ENCODE measurements around the gene RRP1.

The RRP1 gene

DNA sequence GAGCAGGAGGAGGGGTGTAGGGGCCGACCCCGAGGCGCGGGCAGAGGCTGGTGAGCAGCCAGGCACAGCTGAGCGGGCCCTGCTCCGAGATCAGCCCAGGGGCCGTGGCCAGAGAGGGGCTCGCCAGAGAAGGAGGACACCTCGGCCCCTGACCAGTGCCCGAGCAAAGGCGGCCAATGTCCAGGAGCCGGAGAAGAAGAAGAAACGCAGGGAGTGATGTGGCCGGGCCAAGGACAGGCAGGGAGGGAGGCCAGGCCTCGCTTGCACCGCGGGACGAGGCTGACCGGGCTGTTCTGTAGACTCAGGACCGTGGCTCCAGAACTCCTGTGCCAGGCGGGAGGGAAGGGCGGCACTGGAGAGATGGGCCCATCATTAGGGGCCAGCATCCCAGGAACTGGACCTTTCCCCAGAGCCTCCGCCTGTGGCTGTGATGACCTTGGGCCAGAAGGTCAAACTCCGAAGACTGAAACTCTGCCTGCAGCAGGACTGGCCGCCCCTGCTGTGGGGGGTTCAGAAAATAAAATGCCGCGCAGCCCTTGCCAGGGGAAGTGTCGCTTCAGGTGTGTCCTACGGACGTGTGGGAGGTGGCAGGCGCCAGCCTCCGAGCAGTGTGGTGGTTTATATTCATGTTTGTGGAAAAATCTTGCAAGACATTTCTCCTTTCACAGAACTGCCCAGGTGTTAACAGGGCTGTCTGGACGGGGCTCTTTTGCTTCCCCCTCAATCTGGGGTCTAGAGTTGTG, 14.4 kb downstream of the RRP1 start:
- no peak for DNase-seq

DNA sequence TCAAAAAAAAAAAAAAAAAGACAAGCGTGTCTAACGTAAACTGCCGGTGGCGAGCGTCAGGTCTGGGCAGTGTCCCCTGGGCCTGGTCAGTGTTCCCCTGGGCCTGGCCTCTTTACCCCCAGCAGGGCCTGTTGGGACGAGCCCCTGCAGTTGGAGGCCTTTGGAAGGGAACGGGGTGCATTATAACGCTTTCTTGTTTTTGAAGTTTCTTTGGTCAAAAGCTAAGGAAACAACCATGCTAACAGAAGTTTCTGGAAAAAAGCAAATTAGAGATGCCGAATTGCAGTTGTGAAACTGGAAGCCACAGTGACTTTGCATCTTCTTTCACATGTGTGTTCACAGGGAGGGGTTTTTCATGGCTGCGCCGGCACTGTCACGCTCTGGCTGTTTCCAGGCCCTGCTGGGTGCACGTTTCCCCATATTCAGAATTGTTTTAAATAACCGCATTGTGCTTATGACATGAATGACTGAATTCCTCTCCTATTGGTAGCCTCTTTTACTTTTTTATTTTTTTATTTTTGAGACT, 16.0 kb downstream of the RRP1 start:
- no peak for DNase-seq

DNA sequence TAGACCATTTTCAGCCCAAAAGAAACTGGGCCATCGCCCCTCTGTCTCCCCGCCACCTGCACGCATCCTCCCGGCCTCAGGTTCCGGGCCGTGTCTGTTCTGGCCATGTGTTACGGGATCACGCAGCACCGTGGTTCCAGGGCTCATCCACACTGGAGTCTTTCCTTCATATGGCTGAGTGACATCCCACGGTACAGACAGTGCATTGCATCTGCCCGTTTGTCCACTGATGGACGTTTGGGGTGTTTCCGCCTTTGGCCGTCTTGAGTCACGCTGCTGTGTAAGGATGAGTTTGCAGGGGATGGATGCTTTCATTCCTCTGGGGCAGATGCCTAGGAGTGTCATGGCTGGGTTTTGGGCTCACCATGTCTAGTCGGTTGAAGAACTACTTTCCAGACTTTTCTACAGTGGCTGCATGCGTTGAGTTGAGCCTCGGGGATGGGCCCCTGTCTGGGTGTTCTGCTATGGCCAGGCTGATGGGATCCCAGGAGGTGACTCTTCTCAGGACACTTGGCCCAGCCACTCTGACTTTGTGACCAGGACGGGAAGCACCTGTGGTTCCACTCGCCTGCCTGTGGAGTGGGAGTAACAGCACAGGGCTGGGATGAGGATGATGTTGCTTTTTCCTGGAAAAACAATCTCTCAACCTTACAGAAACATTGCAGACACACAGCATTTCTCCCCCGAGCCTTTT, 16.8 kb downstream of the RRP1 start:
- DNase-seq: no peak

DNA sequence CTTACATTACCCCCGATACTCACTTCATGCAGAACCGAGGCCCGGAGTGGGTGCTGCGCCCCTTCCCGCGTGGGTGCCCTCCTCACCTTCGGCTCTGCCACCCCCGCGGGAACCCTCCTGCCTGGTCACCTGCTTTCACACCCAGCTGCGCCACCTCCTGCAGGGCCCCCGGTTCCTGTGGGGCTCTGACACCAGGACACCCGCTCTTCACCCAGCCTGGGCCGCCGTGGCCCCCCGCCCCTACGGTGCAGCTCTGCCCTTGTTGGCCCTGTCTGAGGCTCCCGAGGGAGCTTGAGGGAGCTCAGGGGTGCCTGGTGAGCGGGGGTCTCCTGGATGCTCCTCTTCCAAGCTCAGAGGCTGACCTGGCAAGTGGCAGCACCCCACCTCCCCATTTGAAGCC, 19.0 kb downstream of the RRP1 start:
- DNase-seq: no peak

DNA sequence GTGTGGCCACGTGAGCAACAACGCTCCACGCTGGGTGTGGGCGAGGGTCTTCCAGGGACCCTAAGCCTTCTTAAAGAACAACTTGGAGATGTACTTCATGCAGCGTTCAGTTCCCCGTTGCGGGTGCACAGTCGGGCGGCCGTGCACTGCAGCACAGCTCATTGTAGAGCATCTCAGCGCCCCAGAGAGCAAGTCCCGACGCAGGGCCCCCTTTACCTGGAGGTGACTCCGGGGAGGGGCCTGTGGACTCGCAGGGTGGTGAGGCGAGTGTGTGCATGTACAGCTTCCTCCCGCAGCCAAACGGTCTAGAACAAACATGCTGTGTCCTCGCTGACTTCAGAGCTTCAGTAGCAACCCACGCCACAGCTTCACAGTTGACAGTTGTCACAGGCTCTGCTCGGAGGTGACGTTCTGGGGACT, 19.5 kb downstream of the RRP1 start:
- no peak for DNase-seq

DNA sequence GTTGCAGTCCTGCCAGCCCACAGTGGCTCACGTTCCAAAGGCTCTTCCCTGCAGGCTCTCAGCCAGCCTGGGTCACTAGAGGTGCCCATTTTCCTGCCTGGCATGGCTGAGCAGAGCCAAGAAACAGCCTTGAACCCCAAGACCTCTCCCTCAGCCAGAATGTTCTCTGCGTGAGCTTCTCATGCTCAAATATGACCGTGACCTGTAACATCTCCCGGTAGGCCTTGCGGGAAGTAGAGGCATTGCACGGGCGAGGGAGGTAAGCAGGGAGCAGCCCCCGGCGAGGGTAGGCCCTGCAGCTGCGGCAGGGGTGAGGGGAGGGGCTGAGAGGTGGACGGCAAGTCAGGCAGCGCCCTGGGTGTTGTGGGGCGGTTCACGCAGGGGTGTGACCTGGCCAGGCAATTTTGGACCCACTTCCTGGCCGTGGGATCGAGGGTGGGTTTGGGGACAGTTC, 20.0 kb downstream of the RRP1 start:
- no peak for DNase-seq

DNA sequence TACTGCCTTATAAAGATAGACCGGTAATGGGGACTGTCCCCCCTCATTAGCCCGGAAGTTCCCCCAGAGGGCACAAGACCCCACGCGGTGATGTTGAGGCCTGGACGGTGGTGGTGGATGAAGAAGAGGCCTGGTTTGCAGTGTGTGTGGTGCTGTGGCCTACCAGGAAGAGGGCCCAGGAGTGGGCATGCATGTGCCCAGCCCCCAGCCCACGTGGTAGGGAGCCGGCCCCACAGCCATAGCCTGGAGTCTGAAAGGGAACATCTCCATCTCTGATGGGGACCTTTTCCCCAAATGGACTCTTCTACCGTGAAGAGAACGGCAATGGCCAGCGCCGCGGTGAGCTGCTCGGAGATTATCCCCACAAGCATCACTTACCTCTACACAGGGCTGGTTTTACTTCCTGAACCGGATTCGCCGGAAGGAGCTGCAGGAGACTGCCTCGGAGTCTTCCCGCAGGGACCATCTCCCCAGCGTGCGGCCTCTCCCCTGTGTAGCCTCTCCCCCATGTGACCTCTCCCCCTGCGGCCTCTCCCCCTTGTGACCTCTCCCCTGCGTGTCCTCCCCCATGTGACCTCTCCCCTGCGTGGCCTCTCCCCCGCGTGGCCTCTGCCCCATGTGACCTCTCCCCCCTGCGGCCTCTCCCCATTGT, 20.6 kb downstream of the RRP1 start:
- DNase-seq: no peak

DNA sequence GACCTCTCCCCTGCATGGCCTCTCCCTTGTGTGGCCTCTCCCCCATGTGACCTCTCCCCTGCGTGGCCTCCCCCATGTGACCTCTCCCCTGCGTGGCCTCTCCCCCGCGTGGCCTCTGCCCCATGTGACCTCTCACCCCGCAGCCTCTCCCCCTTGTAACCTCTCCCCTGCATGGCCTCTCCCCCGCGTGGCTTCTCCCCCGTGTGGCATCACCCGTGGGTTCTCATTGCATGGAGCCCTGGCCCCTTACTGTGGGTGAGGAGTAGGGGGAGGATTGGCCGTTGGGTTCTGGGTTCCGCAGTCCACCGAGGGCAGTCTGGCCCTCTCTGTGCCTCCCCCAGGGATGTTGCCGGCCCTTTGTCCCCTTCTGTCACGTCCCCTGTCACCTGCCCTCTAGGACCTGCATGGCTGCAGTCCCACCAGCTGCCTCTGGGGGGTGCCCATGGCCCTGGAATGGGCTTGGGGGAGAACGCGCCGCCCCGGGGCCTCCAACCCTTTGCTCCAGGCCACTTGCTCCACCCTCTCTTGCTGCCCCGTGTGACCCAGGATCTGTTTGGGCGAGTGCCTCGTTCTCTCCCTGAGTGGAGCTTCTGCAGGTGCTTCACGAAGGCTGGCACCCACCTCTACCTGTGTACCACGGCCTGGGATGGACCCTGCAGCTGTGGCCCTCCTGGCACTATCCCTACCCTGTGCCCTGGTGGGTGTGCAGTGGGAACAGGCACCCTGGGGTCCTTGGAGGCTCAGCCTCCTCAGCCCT, 21.3 kb downstream of the RRP1 start:
- peak; percentile 92 for DNase-seq

DNA sequence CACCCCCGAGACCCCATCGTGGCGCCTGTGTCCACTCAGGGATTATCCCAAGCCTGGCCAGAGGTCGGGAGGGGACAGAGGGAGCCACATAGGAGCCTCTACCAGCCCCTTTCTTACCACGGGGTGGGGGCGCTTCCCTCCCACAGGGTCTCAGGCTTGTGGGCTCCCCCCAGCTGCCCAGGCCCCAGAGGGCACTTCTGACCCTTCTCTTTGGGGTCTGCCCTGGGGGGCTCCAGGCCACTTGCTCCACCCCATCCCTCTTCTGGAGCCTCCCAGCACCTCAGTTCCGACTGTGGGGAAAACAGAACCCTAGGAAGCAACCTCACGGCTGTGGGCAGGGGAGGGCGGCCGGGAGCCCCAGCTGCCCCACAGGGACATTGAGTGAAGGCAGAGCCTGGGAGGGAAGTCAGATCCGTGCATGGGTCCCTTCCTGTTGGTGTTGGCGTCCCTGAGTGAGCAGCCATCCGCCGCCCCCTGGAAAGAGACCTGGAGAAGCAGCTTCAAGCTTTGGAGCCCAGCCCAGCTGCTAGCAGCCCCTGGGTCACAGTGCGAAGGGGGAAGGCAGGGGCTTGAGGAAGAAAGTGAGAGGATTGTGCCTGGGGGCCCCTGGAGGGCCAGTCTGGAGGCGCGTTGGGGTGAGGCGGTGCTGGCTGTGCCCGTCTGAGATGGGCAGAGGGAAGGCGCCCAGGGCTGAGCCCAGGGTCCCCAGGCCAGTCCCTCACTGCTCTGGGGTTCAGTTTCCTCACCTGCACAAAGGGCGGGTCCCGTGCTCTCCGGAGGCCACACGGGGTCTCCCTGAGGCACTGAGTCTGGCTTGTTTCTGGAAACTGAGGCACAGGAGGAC, 22.1 kb downstream of the RRP1 start:
- DNase-seq: no peak

DNA sequence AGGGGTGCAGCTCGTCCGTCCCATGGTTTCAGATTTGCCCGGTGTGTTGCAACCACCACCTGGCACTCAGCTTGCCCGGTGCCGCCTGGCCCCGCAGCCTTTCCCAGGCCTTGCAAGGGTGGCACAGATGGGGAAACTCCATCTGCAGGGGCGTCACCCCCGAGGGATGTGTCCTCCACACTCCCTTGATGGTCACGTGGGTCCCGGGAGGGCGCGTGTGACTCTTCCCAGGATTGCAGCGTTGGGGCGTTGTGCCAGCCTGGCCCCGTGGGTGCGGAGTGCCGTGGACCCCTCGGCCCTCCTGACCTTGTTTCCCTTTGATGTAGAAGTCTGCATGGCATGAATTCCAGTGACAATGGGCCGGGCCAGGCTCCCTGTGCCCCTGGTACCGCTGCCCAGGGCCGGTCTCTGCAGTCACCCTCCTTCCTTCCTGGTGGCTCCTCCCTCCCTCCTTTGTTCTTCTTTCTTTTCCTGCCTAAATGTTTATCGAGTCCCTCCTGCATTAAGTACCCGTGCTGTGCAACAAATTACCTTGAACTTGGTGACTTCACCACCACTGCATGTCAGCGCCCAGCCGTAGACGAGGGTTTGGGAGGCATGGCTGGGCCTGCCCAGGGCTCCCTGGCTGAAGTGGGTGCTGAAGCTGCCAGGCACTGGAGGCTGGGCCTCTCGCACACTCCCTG, 22.9 kb downstream of the RRP1 start:
- no peak for DNase-seq

DNA sequence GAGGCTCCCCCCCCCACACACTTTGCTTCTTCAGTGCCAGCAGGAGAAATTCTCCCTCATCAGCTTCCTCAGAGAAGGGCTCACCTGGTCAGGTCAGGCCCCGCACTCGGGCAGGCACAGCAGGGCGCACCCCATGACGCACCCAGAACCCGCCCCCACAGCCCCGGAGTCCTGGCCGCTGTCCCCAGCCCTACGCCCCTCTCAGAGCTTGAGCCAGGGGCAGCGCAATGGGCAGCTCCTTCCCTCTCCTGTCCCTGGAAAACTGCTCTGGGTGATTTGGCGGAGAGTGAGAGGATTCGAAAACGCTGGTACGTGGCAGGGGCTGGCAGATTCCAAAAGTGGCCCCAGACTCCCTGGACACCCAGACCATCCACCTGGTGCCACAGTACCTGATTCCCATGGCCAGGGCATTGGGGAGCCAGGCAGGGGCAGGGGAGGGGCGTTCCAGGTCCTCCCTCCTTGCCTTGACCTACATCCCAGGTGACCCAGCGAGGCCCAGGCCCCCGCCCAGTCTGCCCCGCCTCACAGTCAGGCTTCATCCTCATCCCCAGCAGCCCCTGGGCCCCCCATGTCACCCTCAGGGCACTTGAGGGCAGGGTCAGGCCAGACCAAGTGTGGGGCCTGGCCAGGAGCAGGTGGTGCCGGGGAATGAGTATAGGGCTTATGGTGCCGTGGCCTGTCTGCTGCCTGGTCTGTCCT, 23.7 kb downstream of the RRP1 start:
- no peak for DNase-seq

DNA sequence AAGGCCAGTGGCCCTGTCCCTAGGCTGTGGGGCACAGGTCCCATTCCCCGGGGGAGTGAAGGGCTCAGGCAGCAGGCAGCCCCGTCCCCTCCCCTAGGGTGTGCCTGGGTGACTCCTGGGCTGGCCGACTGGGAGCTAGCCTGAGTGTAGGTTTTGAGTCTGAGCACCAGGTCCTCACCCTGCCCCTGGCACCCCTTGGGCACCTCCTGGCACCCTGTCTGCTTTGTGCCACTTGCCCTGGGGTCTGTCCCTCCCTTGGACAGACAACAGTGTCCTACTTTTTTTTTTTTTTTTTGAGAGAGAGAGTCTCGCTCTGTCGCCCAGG, 24.2 kb downstream of the RRP1 start:
- no peak for DNase-seq

DNA sequence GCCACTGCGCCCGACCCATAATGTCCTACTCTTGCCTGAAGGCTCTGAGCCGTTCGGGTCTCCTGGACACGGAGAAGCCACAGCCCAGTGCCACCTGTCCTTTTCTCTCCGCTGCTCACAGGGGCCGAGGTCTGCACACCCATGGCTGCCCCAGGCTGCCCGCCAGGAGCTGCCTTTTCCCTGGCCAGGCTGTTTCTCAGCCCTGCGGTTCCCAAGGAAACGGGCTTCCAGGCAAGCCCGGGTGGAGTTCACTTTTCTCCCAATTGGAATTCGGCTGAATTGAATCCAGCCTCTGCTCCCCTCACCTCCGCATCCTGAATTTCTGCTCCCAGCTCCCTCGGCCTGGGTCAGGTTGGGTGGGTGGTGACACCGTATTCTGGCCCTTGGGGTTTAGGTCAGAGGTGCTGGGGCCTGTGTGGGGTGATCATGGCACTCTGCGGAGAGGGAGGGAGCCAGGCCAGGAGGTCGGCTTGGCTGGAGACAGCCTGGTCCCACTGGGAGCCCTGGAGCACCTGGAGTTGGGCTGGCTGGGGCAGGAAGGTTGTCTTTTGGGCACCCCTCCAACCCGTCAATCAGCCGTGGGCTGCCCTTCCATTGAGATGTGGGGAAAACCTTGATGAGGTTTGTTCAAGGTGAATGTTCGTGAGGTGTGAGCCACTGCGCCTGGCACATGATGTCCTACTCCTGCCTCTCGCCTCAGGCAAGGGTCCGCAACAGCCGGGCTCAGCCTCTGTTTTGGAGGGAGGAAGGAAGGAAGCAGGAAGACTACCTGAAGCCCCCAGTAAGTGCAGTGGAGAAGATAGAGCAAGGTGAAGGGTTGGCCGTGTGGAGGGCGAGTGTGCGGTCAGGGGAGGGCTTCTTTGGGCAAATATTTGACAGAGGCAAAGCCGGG, 25.1 kb downstream of the RRP1 start:
- no peak for DNase-seq

DNA sequence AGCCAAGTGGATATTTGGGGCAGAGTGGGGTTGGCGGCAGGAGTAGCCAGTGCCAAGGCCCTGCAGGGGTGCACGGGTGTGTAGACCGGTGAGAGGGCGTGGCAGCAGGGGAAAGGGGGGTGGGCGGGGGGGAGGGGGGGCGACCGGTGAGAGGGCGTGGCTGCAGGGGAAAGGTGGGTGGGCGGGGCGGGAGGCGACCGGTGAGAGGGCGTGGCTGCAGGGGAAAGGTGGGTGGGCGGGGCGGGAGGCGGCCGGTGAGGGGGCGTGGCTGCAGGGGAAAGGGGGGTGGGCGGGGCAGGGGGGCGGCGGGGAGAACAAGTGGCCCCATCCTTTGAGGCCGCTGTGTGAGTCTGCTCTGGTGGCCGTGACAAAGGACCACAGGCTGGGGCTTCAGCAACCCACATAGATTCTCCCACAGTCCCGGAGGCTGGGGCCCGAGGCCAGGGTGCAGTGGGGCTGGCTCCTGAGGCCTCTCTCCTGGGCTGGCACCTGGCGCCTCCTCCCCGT, 25.8 kb downstream of the RRP1 start:
- DNase-seq: no peak

DNA sequence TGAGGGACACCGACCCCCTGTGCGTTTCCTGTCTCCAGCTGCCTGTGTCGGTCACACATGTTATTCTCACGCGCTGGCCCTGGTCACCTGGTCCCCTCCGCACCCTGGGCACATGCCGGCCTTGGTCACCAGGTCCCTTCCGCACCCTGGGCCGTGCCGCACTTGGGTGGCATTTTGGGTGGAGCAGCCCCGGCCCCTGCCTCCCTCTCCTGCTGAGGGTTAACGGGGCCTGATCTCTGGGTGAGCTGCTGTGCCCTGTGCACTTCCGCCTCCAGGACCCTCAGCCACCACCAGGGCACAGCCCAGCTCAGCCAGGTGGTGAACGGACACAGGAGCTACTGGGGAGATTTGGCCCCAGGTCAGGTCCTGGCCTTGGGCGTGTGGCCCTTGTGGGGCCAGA, 26.6 kb downstream of the RRP1 start:
- DNase-seq: no peak

DNA sequence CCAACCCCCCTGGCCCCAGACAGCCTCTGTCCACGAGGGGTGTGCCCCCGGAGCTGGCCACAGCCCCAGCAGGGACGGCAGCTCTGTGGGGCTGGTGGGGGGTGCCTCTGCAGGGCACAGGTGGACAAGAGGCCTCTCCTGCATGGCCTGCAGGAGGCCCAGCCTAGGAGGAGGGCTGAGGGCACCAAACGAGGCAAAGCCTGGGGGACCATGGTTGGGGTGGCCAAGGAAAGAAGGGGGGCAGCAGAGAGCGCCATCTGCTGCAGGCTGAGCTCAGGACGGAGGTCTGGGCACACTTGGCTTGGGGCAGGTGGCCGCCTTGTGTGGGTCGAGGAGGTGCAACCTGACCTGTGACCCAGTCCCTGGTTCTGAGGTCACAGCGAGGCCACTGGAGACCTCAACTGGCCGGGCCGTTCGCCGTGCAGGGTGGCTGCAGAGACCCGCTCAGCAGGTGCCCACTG, 27.3 kb downstream of the RRP1 start:
- no peak for DNase-seq

DNA sequence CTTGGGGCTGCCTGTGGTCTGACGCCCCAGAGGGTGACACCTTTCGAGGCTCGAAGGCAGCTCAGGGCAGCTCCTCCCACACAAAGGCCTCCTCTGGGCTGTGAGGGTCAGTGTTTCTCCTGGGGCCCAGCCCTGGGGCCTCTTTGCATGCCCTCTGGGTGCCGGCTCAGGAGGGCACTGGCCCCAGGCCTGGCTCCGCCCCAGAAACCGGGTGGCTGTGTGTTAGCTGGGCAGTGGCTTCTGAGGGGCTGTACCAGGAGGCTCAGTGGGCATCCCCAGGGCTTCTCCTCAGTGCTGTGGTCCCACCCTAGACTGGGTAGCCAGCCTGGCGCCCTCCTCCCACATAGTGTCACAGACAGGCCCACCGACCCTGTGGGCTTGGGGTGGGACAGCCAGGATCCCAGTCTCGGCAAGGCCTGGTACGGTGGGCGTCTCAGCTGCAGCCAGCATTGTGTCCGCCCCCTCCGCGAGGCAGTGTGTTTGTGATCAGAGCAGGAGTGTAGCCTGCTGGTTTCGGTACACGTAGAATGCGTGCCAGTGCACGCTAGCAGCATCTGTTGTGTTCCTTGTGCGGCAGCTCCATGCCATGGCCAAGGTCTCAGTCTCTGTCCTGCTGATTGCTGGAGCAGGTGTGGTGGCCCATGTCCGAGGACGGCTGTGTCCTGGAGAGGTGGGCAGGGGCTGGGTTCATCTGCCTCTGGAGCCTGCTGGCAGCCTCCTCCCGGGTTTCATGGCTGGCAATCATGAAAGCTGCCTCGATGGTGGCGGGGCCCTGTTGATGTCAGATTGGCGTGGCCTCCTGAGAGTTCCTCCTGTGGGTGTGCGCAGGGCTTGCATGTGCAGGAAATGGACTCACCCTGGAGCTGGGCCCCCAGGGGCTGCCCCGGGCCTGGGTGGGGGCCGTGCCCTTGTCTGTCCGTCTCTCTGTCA, 28.0 kb downstream of the RRP1 start:
- no peak for DNase-seq

DNA sequence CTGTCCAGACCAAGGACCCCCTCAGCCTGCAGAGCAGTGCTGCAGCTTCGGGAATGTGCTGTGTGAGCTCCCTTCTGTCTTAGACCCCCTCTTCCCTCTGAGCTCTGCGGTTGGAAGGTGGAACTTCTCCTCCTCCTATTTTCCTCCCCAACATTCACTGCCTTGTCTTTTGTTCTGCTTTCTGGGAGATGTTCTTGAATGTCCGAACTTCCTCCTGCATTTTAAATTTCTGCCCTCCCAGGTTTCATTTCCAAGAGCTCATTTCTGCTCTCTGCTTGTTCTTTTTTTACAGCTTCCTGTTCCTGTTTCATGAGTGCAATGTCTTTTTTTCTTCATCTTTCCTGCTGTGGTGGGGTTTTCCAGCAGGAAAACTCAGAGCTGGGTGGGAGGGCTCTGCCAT, 29.3 kb downstream of the RRP1 start:
- no peak for DNase-seq
